ENCODE results near the gene KIAA1217.

Gene KIAA1217

GRCh38 chr10:24208661-24209431 is at the start of gene KIAA1217 (continued):
- TF ChIP-seq GLIS1 (tag by site-specific recombination; IDR thresholded peaks at IDR 0.05): peak; percentile 50; the same call in 1 of the 2 replicates

- CTCF ChIA-PET: interaction anchor here (0.9 to 1.0 kb wide), 2 partner anchors 33 to 871 kb away, joined by 3 read pairs; no protein-coding TSS in a partner anchor
- no peak overlapping the region for H3K27ac ChIP-seq (ENCODE audit: extremely low read depth, low read depth, low read length)
Measured at GRCh38 chr10:24162206-24162985, 46.5 kb upstream of the KIAA1217 start.

More at GRCh38 chr10:24162206-24162985, 46.5 kb upstream of the KIAA1217 start:
- Histone ChIP-seq H3K4me3 (ENCODE audit: low read depth, low read length) (no peak overlapping the region), H3K36me3 (ENCODE audit: control insufficient read depth in 2 of 2, insufficient read depth in 1 of 2, low read length in 2 of 2) (no peaks in the 10 kb centered on the region), H3K9me3 (ENCODE audit: control insufficient read depth, insufficient read depth, low read depth, low read length) (no peaks in the 10 kb centered on the region), H3K4me1 (ENCODE audit: control insufficient read depth, insufficient read depth, low read length) (no peaks in the 10 kb centered on the region)
- POLR2A ChIA-PET: no interaction called here
- TF ChIP-seq ZFP3 (tag by site-specific recombination; IDR thresholded peaks at IDR 0.05; ENCODE audit: low read depth) (no peak), MYNN (tag by site-specific recombination; IDR thresholded peaks at IDR 0.05; ENCODE audit: borderline replicate concordance) (no peak), ZNF157 (tag by site-specific recombination; IDR thresholded peaks at IDR 0.05) (no peak), ZNF394 (tag by site-specific recombination; IDR thresholded peaks at IDR 0.05; ENCODE audit: borderline replicate concordance) (no peak), ZNF707 (tag by site-specific recombination; IDR thresholded peaks at IDR 0.05) (no peak), PRDM2 (tag by site-specific recombination; IDR thresholded peaks at IDR 0.05; ENCODE audit: borderline replicate concordance) (no peak), ZNF624 (tag by site-specific recombination; IDR thresholded peaks at IDR 0.05) (no peak), ZNF626 (tag by site-specific recombination; IDR thresholded peaks at IDR 0.05) (no peak), ZBTB17 (tag by site-specific recombination; IDR thresholded peaks at IDR 0.05) (no peak), ZNF704 (tag by site-specific recombination; IDR thresholded peaks at IDR 0.05) (no peak)
